Osteocyte (in vitro differentiated cells): ENCODE data around the gene RABGAP1L. TPM values are rescaled to one million over a fixed set of nuclear protein-coding genes. Genes with fewer than 3 reads are reported as not detected.
"Not testable (repeated sequence)": the region's sequence is repeated elsewhere in the genome, so short reads cannot be mapped to it uniquely, and the experiment has no call there.

Source experiments
- DNase-seq: peaks from one replicate; pipeline ENCODE4 v3.0.0; 2021; ENCODE audit warnings: mixed read lengths; ENCODE audit not compliant: unreplicated experiment; ENCODE audit errors: extremely low spot score
- H3K27ac Mint-ChIP-seq: one replicate; pipeline ENCODE4 v1.8.0; 2021; ENCODE audit warnings: mild to moderate bottlenecking, mixed read lengths; ENCODE audit not compliant: unreplicated experiment
- H3K27me3 Mint-ChIP-seq: one replicate; pipeline ENCODE4 v1.8.0; 2021; ENCODE audit warnings: mixed read lengths; ENCODE audit not compliant: unreplicated experiment
- H3K36me3 Mint-ChIP-seq: one replicate; pipeline ENCODE4 v1.8.0; 2021; ENCODE audit warnings: mixed read lengths; ENCODE audit not compliant: unreplicated experiment
- H3K4me1 Mint-ChIP-seq: one replicate; pipeline ENCODE4 v1.8.0; 2021; ENCODE audit warnings: mixed read lengths; ENCODE audit not compliant: unreplicated experiment
- H3K4me3 Mint-ChIP-seq: one replicate; pipeline ENCODE4 v1.8.0; 2021; ENCODE audit warnings: mild to moderate bottlenecking, moderate library complexity, mixed read lengths; ENCODE audit not compliant: unreplicated experiment
- H3K9me3 Mint-ChIP-seq: one replicate; pipeline ENCODE4 v1.8.0; 2021; ENCODE audit warnings: mixed read lengths; ENCODE audit not compliant: unreplicated experiment
- CTCF ChIP-seq: fragments of 200-600 bp; sonication (generic); IDR thresholded peaks from 2 replicates; pipeline ENCODE4 v1.5.0; 2021; ENCODE audit warnings: antibody characterized with exemption, mild to moderate bottlenecking, moderate library complexity
- total RNA-seq: library from RNA; stranded (reverse); gene quantifications from 2 replicates; pipeline ENCODE4 v1.2.1, GENCODE V29; 2021

The RABGAP1L gene
- total RNA-seq, 1 donor from 2014 or later, result 29.3 TPM

- H3K9me3 Mint-ChIP-seq, result no peaks in the 10 kb centered on the region
- H3K36me3 Mint-ChIP-seq, result no peaks in the 10 kb centered on the region
- no peak overlapping the region for H3K4me3 Mint-ChIP-seq
- H3K4me1 Mint-ChIP-seq, result no peaks in the 10 kb centered on the region
- DNase-seq, result no peak
- H3K27me3 Mint-ChIP-seq, result no peaks in the 10 kb centered on the region
- no peak overlapping the region for H3K27ac Mint-ChIP-seq
- no peak for TF ChIP-seq CTCF
Observed at GRCh38 chr1:174839211-174839610, 679.9 kb downstream of the RABGAP1L start.

- H3K9me3 Mint-ChIP-seq, result no peaks in the 10 kb centered on the region
- no peaks in the 10 kb centered on the region for H3K27me3 Mint-ChIP-seq
- no peak overlapping the region for H3K4me3 Mint-ChIP-seq
- no peaks in the 10 kb centered on the region for H3K4me1 Mint-ChIP-seq
- TF ChIP-seq CTCF, result no peak
- DNase-seq, result no peak
- H3K27ac Mint-ChIP-seq, result no peak overlapping the region
- H3K36me3 Mint-ChIP-seq, result no peaks in the 10 kb centered on the region
Observed at GRCh38 chr1:174841747-174842146, 682.4 kb downstream of the RABGAP1L start.

- DNase-seq, H3K9me3 Mint-ChIP-seq, H3K27me3 Mint-ChIP-seq, H3K4me1 Mint-ChIP-seq, H3K36me3 Mint-ChIP-seq: not testable (repeated sequence)
- Mint-ChIP-seq H3K4me3 (peak overlapping the region; percentile 69), H3K27ac (peak overlapping the region; percentile 61)
Observed at GRCh38 chr1:174848593-174849560, 689.6 kb downstream of the RABGAP1L start.

GRCh38 chr1:174850726-174851125, 691.4 kb downstream of the RABGAP1L start:
- Mint-ChIP-seq H3K4me1 (peaks cover 5% of the 10 kb centered on the region), H3K4me3 (no peak overlapping the region), H3K27ac (no peak overlapping the region), H3K9me3 (no peaks in the 10 kb centered on the region), H3K36me3 (no peaks in the 10 kb centered on the region), H3K27me3 (no peaks in the 10 kb centered on the region)
- TF ChIP-seq CTCF, result no peak
- no peak for DNase-seq

- no peaks in the 10 kb centered on the region for H3K27me3 Mint-ChIP-seq
- H3K4me1 Mint-ChIP-seq, result no peaks in the 10 kb centered on the region
- no peak for DNase-seq
- H3K9me3 Mint-ChIP-seq, result no peaks in the 10 kb centered on the region
- no peak for TF ChIP-seq CTCF
- no peak overlapping the region for H3K4me3 Mint-ChIP-seq
- no peak overlapping the region for H3K27ac Mint-ChIP-seq
- no peaks in the 10 kb centered on the region for H3K36me3 Mint-ChIP-seq
Observed at GRCh38 chr1:174858301-174858700, 699.0 kb downstream of the RABGAP1L start.
